Keratinocyte (primary cell): ENCODE data around the gene NEU2. TPM values are rescaled to one million over a fixed set of nuclear protein-coding genes. Genes with fewer than 3 reads are reported as not detected.

Experiments
- DNase-seq: peaks from one replicate; pipeline ENCODE4 v3.0.0-alpha.2; 2011; ENCODE audit warnings: low read depth, missing footprints, low spot score
- FAIRE-seq: peaks from 2 replicates; lab custom pipeline; 2011; peaks lifted over from hg19 to GRCh38; lab: Jason Lieb, UNC
- H2AFZ ChIP-seq: 2 replicates; pipeline ENCODE4 v1.6.0; 2012; ENCODE audit warnings: low read length, control low read depth, inconsistent platforms; ENCODE audit not compliant: control insufficient read depth
- H3K27ac ChIP-seq: 2 replicates; pipeline ENCODE4 v1.5.1; 2011; ENCODE audit warnings: low read length; ENCODE audit not compliant: control insufficient read depth, insufficient read depth
- H3K27me3 ChIP-seq: 3 replicates; pipeline ENCODE4 v1.6.0; 2011; ENCODE audit warnings: low read length; ENCODE audit not compliant: control insufficient read depth, insufficient read depth; ENCODE audit errors: extremely low read depth
- H3K36me3 ChIP-seq, 2 experiments: 2 replicates in 1 of 2; 3 replicates in 1 of 2; pipeline ENCODE4 v1.5.1; 2011; ENCODE audit warnings: low read length in 2 of 2, mild to moderate bottlenecking in 1 of 2; ENCODE audit not compliant: control insufficient read depth in 2 of 2, insufficient read depth in 2 of 2; ENCODE audit errors: extremely low read depth in 1 of 2
- H3K4me1 ChIP-seq: 3 replicates; pipeline ENCODE4 v1.5.1; 2011; ENCODE audit warnings: low read length; ENCODE audit not compliant: control insufficient read depth, insufficient read depth; ENCODE audit errors: extremely low read depth
- H3K4me2 ChIP-seq: 3 replicates; pipeline ENCODE4 v1.6.0; 2011; ENCODE audit warnings: low read depth, low read length; ENCODE audit not compliant: control insufficient read depth, insufficient read depth; ENCODE audit errors: extremely low read depth
- H3K4me3 ChIP-seq, 3 experiments: fragments of 200-600 bp in 1 of 3; sonication (generic) in 1 of 3; 2 replicates in 2 of 3; 3 replicates in 1 of 3; pipeline ENCODE4 v1.5.1; 2011 to 2016; ENCODE audit warnings: low read length in 3 of 3, mild to moderate bottlenecking in 3 of 3, control low read depth in 2 of 3, inconsistent platforms in 1 of 3, low read depth in 1 of 3, mixed read lengths in 1 of 3, mixed run types in 1 of 3, moderate library complexity in 1 of 3; ENCODE audit not compliant: control insufficient read depth in 2 of 3, insufficient read depth in 2 of 3; ENCODE audit errors: extremely low read depth in 1 of 3
- H3K79me2 ChIP-seq: 2 replicates; pipeline ENCODE4 v1.6.0; 2012; ENCODE audit warnings: low read length; ENCODE audit not compliant: control insufficient read depth, insufficient read depth
- H3K9ac ChIP-seq: 3 replicates; pipeline ENCODE4 v1.6.0; 2011; ENCODE audit warnings: low read length; ENCODE audit not compliant: control insufficient read depth, insufficient read depth; ENCODE audit errors: extremely low read depth
- H3K9me1 ChIP-seq: 3 replicates; pipeline ENCODE4 v1.6.0; 2011; ENCODE audit warnings: low read length; ENCODE audit not compliant: control insufficient read depth, insufficient read depth; ENCODE audit errors: extremely low read depth
- H3K9me3 ChIP-seq: 2 replicates; pipeline ENCODE4 v1.5.1; 2012; ENCODE audit warnings: low read depth, low read length; ENCODE audit not compliant: control insufficient read depth
- H4K20me1 ChIP-seq: 3 replicates; pipeline ENCODE4 v1.6.0; 2011; ENCODE audit warnings: low read length; ENCODE audit not compliant: control insufficient read depth, insufficient read depth; ENCODE audit errors: extremely low read depth
- CTCF ChIP-seq, 3 experiments: IDR thresholded peaks in 1 of 3; conservative IDR thresholded peaks in 1 of 3; optimal IDR thresholded peaks in 1 of 3; 2 replicates in 2 of 3; 3 replicates in 1 of 3; pipeline versions ENCODE3 to v1.5.1; 2011; ENCODE audit warnings: low read length in 3 of 3, mild to moderate bottlenecking in 3 of 3, moderate library complexity in 2 of 3, control low read depth in 1 of 3, inconsistent platforms in 1 of 3; ENCODE audit not compliant: insufficient read depth in 2 of 3; ENCODE audit errors: extremely low read depth in 1 of 3
- EZH2 ChIP-seq: IDR thresholded peaks from one replicate; pipeline ENCODE4 v1.6.1; 2012; ENCODE audit warnings: inconsistent platforms, mild to moderate bottlenecking, low read length, moderate library complexity
- dilution Hi-C: fragments of 300-500 bp; cut with MboI; formaldehyde crosslinking; loops from one replicate; pipeline ENCODE4 v1.7.0; 2020; ENCODE audit warnings: low sequenced_read_pairs; ENCODE audit not compliant: extremely low pct_ligation_motif_present
- polyA plus RNA-seq, 5 experiments: library from polyadenylated mRNA; depleted of rRNA in 3 of 5; stranded (reverse) in 3 of 5; stranded (forward) in 1 of 5; unstranded in 1 of 5; fragments of >200 nt; gene quantifications; 1 replicate in 1 of 5; 2 replicates in 3 of 5; 3 replicates in 1 of 5; pipeline versions ENCODE4 v1.2.1 to v1.2.3, GENCODE V29; 2011 to 2012; ENCODE audit warnings: missing spikeins in 2 of 5, low read depth in 1 of 5, low replicate concordance in 1 of 5

The NEU2 gene
- polyA plus RNA-seq, 1 donor (not counting 4 experiments of a cell fraction or from before 2014, with no cell fraction given) = not detected

GRCh38 chr2:233007739-233008138 lies 24.7 kb upstream of the NEU2 start:
- no peak overlapping the region for H3K4me2 ChIP-seq
- no peak overlapping the region for H3K4me3 ChIP-seq
- no peaks in the 10 kb centered on the region for H3K9me3 ChIP-seq
- no peaks in the 10 kb centered on the region for H3K9me1 ChIP-seq
- DNase-seq = no peak
- H3K4me1 ChIP-seq = no peaks in the 10 kb centered on the region
- FAIRE-seq = no peak
- dilution Hi-C loops = no loop called here
- H3K79me2 ChIP-seq = no peaks in the 10 kb centered on the region
- H3K27ac ChIP-seq = no peak overlapping the region
- TF ChIP-seq EZH2 (no peak), CTCF (optimal IDR thresholded peaks at IDR 0.05 in 1 of 3, IDR thresholded peaks at IDR 0.05 in 1 of 3, conservative IDR thresholded peaks at IDR 0.05 in 1 of 3; ENCODE audit: extremely low read depth in 1 of 3, insufficient read depth in 2 of 3, low read length in 3 of 3) (no peak)
- H3K27me3 ChIP-seq = peaks cover 21% of the 10 kb centered on the region
- no peak overlapping the region for H3K9ac ChIP-seq
- no peak overlapping the region for H2AFZ ChIP-seq
- no peaks in the 10 kb centered on the region for H3K36me3 ChIP-seq
- no peaks in the 10 kb centered on the region for H4K20me1 ChIP-seq

GRCh38 chr2:233009661-233010060 lies 22.8 kb upstream of the NEU2 start:
- dilution Hi-C loops = no loop called here
- no peak for FAIRE-seq
- H2AFZ ChIP-seq = no peak overlapping the region
- no peaks in the 10 kb centered on the region for H3K36me3 ChIP-seq
- TF ChIP-seq CTCF (optimal IDR thresholded peaks at IDR 0.05 in 1 of 3, IDR thresholded peaks at IDR 0.05 in 1 of 3, conservative IDR thresholded peaks at IDR 0.05 in 1 of 3; ENCODE audit: extremely low read depth in 1 of 3, insufficient read depth in 2 of 3, low read length in 3 of 3) (no peak), EZH2 (no peak)
- no peak for DNase-seq
- H3K27ac ChIP-seq = no peak overlapping the region
- H3K9me3 ChIP-seq = no peaks in the 10 kb centered on the region
- H3K9me1 ChIP-seq = no peaks in the 10 kb centered on the region
- no peaks in the 10 kb centered on the region for H3K4me1 ChIP-seq
- no peak overlapping the region for H3K4me3 ChIP-seq
- no peaks in the 10 kb centered on the region for H4K20me1 ChIP-seq
- peaks cover 16% of the 10 kb centered on the region for H3K27me3 ChIP-seq
- no peak overlapping the region for H3K4me2 ChIP-seq
- no peak overlapping the region for H3K9ac ChIP-seq
- H3K79me2 ChIP-seq = no peaks in the 10 kb centered on the region
